ENCODE measurements around the gene DHX34. TPM values are rescaled to one million over a fixed set of nuclear protein-coding genes. Genes with fewer than 3 reads are reported as not detected.
A peak's percentile ranks its signal among the peaks of the same experiment; 100 is the strongest.

The DHX34 gene
- total RNA-seq, 2 donors from 2014 or later, result 5.1 to 8.2 TPM

GRCh38 chr19:47416643-47416985, 67.5 kb downstream of the DHX34 start:
- DNase-seq (ENCODE audit: low spot score), result no peak
- Histone ChIP-seq H3K4me3 (no peak overlapping the region), H3K4me1 (peaks cover 0 to 25% of the 10 kb centered on the region in 2 donors), H3K9me3 (no peaks in the 10 kb centered on the region), H3K27me3 (peaks cover 11 to 25% of the 10 kb centered on the region in 2 donors), H3K36me3 (no peaks in the 10 kb centered on the region), H3K27ac (no peak overlapping the region)
- TF ChIP-seq CTCF (IDR thresholded peaks at IDR 0.05), result no peak

DNA sequence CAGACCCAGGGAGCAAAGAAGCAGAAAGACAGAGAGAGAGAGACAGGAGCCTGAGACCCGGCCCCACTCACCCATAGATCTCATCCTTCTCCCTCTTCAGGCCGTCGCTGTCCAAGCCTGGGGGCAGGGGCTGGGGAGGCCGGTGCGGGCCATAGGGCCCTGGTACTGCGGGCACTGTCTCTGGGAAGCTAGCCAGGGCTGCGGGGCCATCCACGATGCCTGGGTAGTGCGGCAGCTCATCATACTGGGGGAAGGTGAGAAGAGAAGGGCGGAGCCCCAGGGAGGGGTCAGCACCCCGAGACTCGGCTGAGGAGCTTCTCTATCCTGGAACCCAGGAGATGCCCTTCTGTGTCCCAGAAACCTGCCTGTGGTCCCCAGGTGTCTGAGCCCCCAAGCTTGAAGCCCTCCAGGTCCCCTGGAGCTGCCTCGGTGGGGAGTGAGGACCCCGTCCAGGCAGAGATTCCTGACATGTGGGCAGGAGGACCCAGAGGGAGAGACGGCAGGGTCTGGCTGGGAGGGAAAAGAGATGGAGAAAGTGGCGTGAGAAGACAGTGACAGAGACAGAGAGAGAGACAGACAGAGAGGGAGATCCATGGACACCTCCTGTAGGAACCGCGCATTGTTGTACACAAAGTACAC, 68.1 kb downstream of the DHX34 start:
- Histone ChIP-seq H3K4me1 (peaks cover 0 to 29% of the 10 kb centered on the region in 2 donors), H3K4me3 (no peak overlapping the region), H3K27ac (no peak overlapping the region), H3K9me3 (no peaks in the 10 kb centered on the region), H3K27me3 (peaks cover 16 to 30% of the 10 kb centered on the region in 2 donors), H3K36me3 (no peaks in the 10 kb centered on the region)
- TF ChIP-seq CTCF (IDR thresholded peaks at IDR 0.05), result no peak
- DNase-seq (ENCODE audit: low spot score), result no peak

- H3K36me3 ChIP-seq, result no peaks in the 10 kb centered on the region
- H3K9me3 ChIP-seq, result no peaks in the 10 kb centered on the region
- no peak for TF ChIP-seq CTCF (IDR thresholded peaks at IDR 0.05)
- H3K4me3 ChIP-seq, result peak overlapping the region; percentile 47 to 57
- H3K27me3 ChIP-seq, result peaks cover 19 to 33% of the 10 kb centered on the region in 2 donors
- no peak overlapping the region for H3K27ac ChIP-seq
- peaks cover 0 to 29% of the 10 kb centered on the region in 2 donors for H3K4me1 ChIP-seq
- DNase-seq (ENCODE audit: low spot score), result no peak
Observed at GRCh38 chr19:47417746-47418691, 68.9 kb downstream of the DHX34 start.

GRCh38 chr19:47418692-47419029, 69.5 kb downstream of the DHX34 start:
- H3K4me3 ChIP-seq, result peak overlapping the region; percentile 47 to 57
- H3K4me1 ChIP-seq, result peaks cover 0 to 29% of the 10 kb centered on the region in 2 donors
- peaks cover 19 to 35% of the 10 kb centered on the region in 2 donors for H3K27me3 ChIP-seq
- no peaks in the 10 kb centered on the region for H3K36me3 ChIP-seq
- TF ChIP-seq CTCF (IDR thresholded peaks at IDR 0.05), result no peak
- DNase-seq (ENCODE audit: low spot score), result no peak
- H3K9me3 ChIP-seq, result no peaks in the 10 kb centered on the region
- H3K27ac ChIP-seq, result no peak overlapping the region

GRCh38 chr19:47419030-47419783, 70.1 kb downstream of the DHX34 start, which contains the start of gene MEIS3:
Gene MEIS3 (minus strand): TSS chr19:47419527. CDS start chr19:47419081, 446 bp downstream.
- H3K27me3 ChIP-seq, result peaks cover 19 to 35% of the 10 kb centered on the region in 2 donors
- no peak for TF ChIP-seq CTCF (IDR thresholded peaks at IDR 0.05)
- H3K4me1 ChIP-seq, result peaks cover 0 to 29% of the 10 kb centered on the region in 2 donors
- H3K36me3 ChIP-seq, result no peaks in the 10 kb centered on the region
- no peaks in the 10 kb centered on the region for H3K9me3 ChIP-seq
- H3K4me3 ChIP-seq, result peak within 1 kb of the TSS; percentile 47 to 57
- no peak within 1 kb of the TSS for H3K27ac ChIP-seq
- no peak for DNase-seq (ENCODE audit: low spot score)

Measured in right atrium auricular region (tissue), 2 donors.